CD4-positive, alpha-beta T cell treated with Interleukin-21 for 1 hour (primary cell): ENCODE results near the gene MRTFA.
"Not testable (repeated sequence)": the region's sequence is repeated elsewhere in the genome, so short reads cannot be mapped to it uniquely, and the experiment has no call there.

Experiments used
- DNase-seq: peaks from one replicate; pipeline ENCODE4 v3.0.0-alpha.2; 2020

MRTFA gene

GRCh38 chr22:40516416-40516815, 120.1 kb downstream of the MRTFA start:
- no peak for DNase-seq

- DNase-seq = no peak
Observed at GRCh38 chr22:40512426-40513136, 123.9 kb downstream of the MRTFA start.

- no peak for DNase-seq
Observed at GRCh38 chr22:40511604-40512003, 124.9 kb downstream of the MRTFA start.

- DNase-seq = no peak
Observed at GRCh38 chr22:40510631-40511364, 125.7 kb downstream of the MRTFA start.

GRCh38 chr22:40509401-40510134, 127.0 kb downstream of the MRTFA start:
- no peak for DNase-seq

- not testable (repeated sequence) for DNase-seq
Observed at GRCh38 chr22:40508046-40508445, 128.5 kb downstream of the MRTFA start.

GRCh38 chr22:40507491-40507890, 129.0 kb downstream of the MRTFA start:
- DNase-seq = no peak

GRCh38 chr22:40506762-40507161, 129.8 kb downstream of the MRTFA start:
- DNase-seq = no peak

- DNase-seq = no peak
Observed at GRCh38 chr22:40504285-40505249, 132.0 kb downstream of the MRTFA start.

GRCh38 chr22:40502919-40503318, 133.6 kb downstream of the MRTFA start:
- DNase-seq = no peak

GRCh38 chr22:40500465-40500786, 136.1 kb downstream of the MRTFA start:
- not testable (repeated sequence) for DNase-seq

- no peak for DNase-seq
Observed at GRCh38 chr22:40499209-40499623, 137.3 kb downstream of the MRTFA start.

- DNase-seq = no peak
Observed at GRCh38 chr22:40498420-40499208, 137.9 kb downstream of the MRTFA start.

- no peak for DNase-seq
Observed at GRCh38 chr22:40493441-40493840, 143.1 kb downstream of the MRTFA start.

- peak; percentile 40 for DNase-seq
Observed at GRCh38 chr22:40491990-40492631, 144.4 kb downstream of the MRTFA start.

GRCh38 chr22:40487663-40488249, 148.8 kb downstream of the MRTFA start:
- DNase-seq = peak; percentile 59

GRCh38 chr22:40486962-40487602, 149.4 kb downstream of the MRTFA start:
- DNase-seq = no peak

GRCh38 chr22:40485813-40486667, 150.5 kb downstream of the MRTFA start:
- no peak for DNase-seq
